Keratinocyte (primary cell): Measurements from ENCODE around the gene EGFL7.

Source experiments
- EZH2 ChIP-seq: IDR thresholded peaks from one replicate; pipeline ENCODE4 v1.6.1; 2012; ENCODE audit warnings: inconsistent platforms, mild to moderate bottlenecking, low read length, moderate library complexity
- TF ChIP-seq, protein P1 (sequence below), 3 experiments: IDR thresholded peaks in 1 of 3; conservative IDR thresholded peaks in 1 of 3; optimal IDR thresholded peaks in 1 of 3; 2 replicates in 2 of 3; 3 replicates in 1 of 3; pipeline versions ENCODE3 to v1.5.1; 2011; ENCODE audit warnings: low read length in 3 of 3, mild to moderate bottlenecking in 3 of 3, moderate library complexity in 2 of 3, control low read depth in 1 of 3, inconsistent platforms in 1 of 3; ENCODE audit not compliant: insufficient read depth in 2 of 3; ENCODE audit errors: extremely low read depth in 1 of 3

- TF ChIP-seq, protein P1, sequence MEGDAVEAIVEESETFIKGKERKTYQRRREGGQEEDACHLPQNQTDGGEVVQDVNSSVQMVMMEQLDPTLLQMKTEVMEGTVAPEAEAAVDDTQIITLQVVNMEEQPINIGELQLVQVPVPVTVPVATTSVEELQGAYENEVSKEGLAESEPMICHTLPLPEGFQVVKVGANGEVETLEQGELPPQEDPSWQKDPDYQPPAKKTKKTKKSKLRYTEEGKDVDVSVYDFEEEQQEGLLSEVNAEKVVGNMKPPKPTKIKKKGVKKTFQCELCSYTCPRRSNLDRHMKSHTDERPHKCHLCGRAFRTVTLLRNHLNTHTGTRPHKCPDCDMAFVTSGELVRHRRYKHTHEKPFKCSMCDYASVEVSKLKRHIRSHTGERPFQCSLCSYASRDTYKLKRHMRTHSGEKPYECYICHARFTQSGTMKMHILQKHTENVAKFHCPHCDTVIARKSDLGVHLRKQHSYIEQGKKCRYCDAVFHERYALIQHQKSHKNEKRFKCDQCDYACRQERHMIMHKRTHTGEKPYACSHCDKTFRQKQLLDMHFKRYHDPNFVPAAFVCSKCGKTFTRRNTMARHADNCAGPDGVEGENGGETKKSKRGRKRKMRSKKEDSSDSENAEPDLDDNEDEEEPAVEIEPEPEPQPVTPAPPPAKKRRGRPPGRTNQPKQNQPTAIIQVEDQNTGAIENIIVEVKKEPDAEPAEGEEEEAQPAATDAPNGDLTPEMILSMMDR (optimal IDR thresholded peaks at IDR 0.05 in 1 of 3, IDR thresholded peaks at IDR 0.05 in 1 of 3, conservative IDR thresholded peaks at IDR 0.05 in 1 of 3; ENCODE audit: extremely low read depth in 1 of 3, insufficient read depth in 2 of 3, low read length in 3 of 3), result no peak
- no peak for TF ChIP-seq EZH2
Measured at GRCh38 chr9:136669791-136670464, 7.2 kb downstream of the EGFL7 start.
